ENCODE data around the gene AGMO.

Gene AGMO
- 0 reads per million in 2 donors for total RNA-seq

DNA sequence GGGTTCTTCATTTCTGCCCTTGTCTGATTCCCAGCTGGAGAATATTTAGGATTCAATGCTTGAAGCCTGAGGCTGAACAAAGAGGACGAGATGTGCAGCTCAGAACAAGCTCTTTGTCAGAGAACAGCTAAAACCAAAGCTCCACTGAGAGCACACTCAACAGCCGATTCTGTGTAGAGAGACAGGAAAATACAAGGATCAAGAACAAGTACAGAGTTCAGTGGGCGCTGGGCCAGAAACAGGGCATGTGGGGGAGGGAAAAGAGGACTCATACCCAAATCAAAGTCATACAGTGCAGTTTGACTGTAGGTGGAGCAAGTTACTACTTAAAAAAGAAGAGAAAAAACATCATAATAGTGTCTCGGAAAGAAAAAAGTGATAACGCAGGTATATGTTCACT is at the start of gene AGMO:
TSS of gene AGMO (minus strand) at position 181 of the 400 bp plus-strand sequence.
- no peak for DNase-seq

DNA sequence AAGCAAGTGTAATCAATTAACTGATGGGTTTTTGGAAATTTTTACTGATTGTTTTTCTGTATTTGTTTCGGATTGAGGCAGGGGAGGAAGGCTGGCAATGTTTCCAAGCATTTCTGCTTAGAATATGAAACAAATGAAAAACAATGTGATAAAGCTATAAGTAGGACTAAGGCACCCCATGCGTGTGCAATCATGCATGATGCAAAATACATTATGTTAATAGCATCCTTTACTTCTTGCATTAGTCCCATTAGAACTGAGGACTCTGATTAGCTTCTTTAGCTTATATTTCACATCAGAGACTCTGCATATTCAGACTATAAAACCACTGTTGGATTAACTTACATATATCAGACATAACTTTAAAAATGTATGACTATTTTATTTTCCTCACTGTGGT is 48.7 kb upstream of the AGMO start:
- no peak for DNase-seq

DNA sequence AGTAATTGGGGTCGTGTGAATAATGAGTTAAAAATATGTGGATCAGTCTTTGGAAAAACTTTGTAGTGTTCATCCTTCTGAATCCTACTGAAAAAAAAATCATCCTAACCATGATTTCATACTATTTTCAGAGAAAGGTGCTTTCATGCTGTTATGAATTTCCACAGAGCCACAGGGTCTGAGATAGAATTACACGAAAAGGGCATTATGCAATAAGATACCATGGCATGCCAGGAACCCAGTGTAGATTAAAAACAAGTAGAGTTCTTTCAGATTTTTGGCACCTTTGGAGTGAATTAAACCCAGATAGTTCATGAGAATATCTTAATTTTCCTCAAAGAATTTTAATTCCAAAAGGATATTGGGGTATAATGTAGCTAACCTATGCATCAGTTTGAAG is 47.5 kb upstream of the AGMO start:
- no peak for DNase-seq

DNA sequence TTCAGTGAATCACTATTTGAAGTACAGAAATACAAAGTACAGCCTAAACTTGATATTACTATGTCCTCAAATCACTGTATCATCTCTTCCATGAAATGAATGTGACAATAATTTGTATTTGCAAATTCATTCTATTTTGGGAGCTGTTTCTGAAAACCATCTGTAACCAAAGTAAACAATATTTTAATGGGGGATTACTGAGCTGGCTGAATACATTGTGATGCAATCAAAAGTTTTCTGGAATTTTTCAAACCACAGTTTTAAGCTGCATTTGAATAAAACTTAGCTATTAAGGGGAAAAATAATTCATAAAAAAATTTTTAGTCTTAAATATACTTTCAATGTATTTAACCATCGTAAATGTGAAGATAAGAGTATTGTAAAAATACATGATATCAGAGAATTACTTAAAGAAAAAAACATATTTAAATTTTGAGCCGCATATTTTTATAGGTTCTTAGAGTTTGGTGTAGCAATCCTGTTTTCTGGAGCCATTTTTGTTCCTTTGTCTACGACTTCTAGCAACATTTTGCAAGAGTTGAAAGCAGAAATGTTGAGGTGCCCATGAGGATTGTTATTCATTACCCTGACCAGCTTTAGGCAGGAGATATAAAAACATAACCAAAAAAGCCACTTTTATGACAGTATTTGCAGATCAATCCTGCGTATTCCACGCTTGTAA is 45.9 kb upstream of the AGMO start:
- DNase-seq, result no peak

DNA sequence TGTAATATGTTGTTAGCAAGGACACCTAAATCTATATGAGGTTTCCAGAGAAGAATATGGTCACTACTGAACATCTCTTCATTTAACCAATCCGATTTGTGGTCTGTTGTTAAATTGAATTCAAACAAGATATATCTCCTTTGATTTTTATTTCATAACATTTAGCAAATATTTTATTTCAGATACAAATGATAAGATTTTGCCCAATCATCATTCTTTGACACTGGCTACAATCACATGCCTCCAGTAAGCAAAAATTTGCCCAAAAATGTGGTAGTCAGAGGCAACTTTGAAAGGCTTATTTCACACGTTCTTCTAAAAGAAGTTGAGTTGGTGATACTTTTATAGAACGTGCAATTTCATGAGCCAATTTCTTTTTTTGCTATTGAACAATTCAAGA is 44.7 kb upstream of the AGMO start:
- no peak for DNase-seq

DNA sequence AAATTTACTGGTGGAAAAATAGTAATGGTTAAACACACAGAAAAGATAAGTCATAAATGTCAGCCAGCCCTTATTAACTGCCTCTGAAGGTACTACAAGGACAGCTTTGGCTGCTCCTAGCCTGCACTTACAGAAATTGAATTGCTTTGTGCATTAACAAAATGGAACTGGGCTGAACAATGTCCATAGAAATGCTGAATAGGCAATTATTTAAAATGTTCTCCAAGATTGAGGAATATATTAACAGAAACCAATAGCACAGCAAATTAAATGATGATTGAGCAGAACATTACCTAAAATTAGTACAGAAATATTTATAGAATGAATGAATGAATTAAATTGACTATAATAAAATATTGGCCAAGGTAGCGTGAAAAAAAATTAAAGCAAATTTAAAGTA is 42.4 kb upstream of the AGMO start:
- DNase-seq, result no peak

DNA sequence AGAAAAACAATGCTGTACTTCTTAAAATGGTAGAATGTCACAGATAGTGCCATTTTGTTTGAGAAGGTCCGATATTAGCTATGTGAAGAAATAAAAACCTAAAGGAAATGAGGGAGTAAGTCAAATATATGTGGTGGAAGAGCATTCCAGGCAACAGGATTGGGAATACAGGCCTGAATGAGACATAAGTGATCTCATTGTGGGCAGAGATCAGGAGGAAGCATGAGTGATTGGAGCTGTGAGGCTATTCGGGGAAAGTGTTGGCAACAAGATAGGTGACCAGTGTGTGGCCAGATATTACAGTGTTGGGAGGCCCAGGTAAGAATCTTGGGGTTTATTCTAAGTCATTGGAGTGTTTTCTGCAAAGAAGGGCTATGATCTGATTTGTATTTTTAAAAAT is 41.3 kb upstream of the AGMO start:
- DNase-seq, result no peak

DNA sequence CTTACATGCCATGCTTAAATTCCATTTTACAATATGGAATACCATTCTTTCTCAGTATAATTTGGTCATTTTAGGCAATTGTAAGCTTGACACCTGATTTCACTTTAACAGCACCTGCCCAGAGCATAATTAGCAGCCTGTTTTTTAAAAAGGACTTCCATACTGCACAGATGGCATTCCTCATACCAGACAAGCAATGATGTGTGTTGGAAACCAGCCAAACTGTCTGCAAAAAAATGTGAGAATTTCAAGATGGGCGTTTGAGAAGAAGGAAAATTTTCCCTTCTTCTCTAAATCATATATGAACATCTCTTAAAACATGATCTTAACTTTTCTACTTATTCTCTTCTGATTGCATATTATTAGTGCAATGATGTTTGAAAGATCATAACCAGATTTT is 40.4 kb upstream of the AGMO start:
- DNase-seq, result no peak

DNA sequence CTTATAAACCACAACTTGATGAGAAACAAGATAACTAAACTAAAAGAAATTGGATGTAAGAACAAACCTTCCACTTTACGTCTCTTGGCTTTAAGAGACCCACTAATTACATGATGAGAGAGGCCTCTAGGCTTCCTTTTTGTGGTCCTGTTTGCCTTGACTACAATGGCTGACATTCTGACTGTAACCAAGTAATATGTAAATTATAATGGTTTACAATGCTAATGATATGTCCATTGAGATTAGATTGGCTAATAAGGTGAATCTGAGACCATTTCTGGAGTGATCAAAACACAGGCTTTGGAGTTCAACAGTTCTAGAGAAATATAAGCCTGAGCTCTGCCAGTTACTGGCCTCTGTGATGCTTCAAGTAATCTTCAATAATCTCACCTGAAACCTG is 39.4 kb upstream of the AGMO start:
- no peak for DNase-seq

DNA sequence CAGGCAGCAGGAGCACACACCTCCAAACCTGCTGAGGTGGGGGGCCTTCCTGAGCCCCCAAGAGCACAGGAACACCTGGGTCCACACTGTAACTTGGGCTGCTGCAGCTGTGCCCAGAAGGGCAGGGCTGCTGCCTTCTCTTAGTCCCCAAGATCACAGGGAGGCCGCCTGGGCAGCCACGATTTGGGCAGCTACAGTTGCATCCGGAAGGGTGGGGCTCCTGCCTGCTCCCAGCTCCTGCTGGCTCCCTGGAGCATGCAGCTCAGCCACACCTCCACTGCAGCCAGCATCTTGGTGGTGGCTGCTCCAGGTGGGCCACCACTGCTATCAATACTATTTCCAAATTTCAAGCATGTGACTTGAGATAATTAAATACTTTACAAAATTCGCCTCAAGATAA is 38.5 kb upstream of the AGMO start:
- DNase-seq, result no peak

DNA sequence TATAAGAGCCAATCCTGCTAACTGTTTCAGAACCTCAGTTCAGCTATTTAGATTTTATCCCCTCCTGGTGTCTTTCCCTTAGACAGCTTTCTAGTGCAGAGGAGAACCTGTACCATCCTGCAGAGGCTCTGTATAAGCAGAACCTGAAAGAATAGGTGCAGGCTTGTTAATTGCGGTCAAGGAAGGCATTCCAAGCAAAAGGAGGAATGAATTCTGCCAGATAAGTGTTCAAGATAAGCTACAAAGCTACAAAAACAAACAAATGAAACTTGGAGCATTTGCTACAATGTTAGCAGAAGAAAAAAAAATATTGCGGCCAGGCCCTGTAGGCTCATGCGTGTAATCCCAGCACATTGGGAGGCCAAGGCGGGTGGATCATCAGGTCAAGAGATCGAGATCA is 32.6 kb upstream of the AGMO start:
- no peak for DNase-seq

DNA sequence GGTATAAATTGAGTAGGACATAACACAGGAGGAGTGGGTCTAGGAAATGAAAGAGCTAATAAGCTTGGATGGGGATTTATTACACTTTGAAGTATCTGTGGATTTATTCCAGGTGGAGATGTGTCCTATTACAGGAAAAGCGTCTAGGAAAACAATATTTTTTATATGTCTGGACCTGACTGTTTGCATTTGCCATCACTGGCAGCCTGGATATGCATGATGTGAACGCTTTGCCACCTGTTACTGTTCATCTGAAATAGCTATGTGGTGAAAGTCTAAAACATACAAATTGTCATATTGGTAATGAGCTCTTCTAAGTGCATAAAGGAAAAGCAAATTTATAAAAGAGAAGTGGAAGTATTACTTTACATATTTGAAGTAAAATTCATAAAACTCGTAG is 31.6 kb upstream of the AGMO start:
- DNase-seq, result no peak

DNA sequence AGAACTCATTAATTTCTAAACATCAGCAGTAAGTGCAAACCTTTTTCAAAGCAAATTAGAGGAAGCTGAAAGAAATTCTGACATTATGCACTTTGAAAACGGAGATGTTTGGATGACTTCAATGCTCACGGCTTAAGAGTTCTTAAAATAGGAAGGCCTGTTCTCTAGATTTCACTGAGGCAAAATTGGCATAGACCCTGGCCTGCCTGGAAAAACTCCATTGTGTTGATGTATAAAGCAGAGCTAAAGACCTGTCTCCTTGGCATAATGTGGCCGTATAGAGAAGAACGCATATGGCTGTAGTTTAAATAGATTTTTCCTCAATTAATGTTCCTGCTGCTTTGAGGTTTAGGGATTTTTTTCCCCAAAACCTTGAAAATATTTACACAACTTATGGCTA is 24.5 kb upstream of the AGMO start:
- no peak for DNase-seq

DNA sequence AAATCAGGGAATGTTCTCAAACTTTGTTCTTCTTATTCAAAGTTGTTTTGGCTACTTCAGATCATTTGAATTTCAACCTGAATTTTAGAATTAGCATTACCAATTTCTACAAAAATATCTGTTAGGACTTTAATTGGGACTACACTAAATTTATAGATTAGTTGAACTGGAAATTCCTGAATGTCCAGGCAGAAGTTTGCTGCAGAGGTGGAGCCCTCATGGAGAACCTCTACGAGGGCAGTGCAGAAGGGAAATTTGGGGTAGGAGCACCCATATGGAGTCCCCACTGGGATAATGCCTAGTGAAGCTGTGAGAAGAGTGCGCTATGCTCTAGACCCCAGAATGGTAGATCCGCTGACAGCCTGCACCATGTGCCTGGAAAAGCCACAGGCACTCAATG is 22.8 kb upstream of the AGMO start:
- no peak for DNase-seq

DNA sequence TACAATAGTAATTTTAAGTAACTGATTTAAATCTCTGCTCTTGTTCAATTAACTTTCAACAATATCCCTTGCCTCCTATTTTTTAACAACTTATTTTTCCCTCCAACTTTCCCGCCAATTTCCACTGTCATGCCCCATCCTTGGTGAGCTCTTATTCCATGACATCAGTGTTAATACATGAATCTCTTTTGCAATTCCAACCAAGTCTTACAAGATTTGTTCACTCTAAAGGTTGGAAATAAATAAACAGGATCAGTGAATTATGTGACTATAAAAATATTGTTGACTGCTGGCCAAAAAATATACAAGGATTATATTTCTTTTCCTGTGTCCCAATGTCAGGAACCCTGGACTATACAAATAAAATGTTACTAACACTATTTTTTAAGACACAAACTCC is 21.0 kb upstream of the AGMO start:
- DNase-seq, result no peak

DNA sequence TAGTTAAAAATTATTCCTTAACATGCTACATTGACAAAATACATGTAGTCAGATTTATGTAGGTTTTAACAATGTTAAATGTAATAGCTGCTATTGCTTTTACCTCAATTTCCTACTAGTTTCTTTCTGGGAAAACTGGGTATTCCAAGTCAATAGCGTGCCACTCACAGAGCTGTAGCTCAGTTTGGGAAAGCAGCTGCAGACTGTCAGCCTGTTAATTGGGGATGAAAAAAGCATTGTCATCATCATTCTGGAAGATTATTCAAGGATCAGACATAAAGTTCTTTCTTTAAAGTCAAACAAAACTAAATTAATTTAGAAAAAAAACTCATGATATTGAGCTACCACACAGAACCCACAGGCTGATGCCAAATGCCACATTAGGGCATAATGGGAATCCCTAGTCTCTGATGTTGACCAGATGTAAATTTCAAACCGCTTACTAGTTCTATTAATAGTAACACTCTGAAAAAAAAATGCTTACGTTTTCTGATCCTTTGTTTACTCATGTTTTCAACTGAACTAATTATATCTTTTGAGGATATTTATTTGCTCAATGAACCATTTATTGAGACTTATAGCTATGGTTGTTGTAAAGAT is 19.6 kb upstream of the AGMO start:
- no peak for DNase-seq

DNA sequence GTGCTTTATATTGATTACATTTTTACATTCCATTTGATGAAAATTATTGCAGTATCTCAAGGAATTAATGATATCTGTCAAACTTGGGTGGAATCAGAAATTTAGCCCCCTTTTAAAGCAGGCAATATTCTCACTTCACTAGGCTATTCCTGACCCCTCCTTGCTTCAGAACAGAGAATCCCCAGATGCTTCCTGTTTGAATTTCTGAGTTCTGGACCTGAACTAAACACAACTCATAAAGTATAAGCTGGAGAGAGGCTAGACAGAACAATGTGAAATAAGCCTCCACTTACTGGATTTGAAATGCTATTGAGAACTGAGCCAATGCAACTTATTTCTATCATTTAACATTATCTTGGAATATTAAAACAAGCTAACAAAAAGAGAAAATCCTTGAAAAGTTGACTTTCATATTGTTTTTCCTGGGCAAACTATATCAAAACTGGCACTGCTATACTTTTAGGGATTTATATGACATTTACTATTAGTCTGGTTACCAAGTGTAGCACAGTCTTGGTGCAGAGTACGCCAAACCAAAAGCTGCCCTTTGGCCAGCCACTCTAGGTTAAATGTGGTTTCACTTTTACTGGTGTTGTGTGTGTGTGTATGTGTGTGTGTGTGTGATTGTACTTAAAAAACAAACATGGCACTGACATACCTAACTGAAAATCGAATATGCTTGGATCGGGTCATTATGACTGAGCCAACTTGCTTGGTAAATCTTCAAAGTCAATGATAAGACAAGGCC is 19.0 kb upstream of the AGMO start:
- no peak for DNase-seq

DNA sequence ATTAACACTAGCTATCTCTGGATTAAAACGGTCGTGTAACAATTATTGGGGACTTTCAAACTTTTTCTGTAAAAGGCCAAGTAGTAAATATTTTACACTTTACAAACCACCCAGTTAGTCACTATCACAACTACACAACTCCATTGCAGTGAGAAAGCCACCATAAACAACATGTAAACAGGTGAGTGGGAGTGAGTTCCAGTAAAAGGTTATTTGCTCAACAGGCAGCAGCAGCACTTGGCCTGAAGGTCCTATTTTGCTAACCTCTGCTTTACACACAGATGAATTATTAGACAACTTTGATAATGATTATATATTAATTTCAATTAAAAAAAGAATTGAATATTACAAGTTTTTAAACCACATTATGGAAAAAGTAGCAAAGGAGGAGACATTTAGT is 15.8 kb upstream of the AGMO start:
- DNase-seq, result no peak

DNA sequence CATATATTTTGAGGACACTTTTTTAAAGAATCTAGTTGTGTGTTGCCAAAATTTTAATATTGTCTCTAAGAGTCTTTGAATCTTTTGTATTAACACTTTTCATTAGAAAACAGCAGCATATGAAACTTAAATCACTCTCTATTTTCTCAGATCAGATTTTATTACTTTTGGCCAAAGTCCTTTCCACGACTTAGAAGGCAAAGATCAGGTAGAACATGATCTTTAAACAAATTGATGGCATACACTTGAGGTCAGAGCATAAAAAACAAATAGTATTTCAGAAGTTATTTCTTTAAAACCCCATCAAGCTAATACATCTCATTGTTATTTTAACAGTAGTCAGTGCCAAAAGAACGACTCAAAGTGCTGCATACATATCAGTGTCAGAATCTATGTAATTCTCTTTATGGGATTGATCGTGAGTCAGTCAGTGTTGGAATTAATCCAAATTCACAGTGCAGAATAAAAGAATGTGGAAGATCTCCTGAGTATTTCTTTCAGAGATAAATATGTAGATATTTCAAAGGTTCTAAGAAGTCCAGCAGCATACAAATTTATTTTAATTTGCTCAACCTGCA is 9.6 kb upstream of the AGMO start:
- DNase-seq, result no peak

DNA sequence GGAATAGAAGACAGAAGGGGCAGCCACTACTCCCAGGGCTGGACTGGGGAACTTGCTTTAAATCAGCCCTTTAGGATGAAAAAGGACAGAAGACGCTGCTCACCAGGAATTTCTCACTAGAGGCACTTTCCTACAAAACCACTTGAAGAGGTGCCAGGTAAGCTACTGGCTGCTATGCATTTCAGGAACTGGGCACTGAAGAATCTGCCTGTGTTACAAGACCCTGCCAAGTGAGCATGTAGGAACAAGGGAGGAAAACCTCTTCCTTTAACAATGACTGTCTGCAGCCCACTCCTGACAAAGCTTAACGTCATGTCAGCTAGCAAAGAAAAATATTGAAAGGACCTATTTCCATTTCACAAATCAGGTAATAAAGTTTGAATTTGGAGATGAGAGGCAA is 5.8 kb upstream of the AGMO start:
- no peak for DNase-seq

DNA sequence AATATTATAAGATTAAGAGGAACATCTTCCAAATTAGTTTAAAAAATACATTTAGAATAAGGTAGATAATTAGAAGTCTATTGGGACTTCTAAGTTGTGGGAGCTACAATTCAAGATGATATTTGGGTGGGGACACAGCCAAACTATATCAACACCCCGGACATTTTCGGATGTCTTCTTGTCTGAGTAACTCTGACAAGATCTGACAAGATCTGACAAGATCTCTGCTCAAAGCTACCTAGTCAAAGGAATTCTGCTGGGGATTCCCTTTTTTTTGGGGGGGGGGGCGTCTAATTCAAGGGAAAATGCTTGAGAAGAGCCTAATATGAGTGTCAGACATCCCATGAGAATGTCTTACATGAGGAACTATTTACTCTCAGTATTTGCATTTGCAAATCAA is 5.2 kb upstream of the AGMO start:
- no peak for DNase-seq

DNA sequence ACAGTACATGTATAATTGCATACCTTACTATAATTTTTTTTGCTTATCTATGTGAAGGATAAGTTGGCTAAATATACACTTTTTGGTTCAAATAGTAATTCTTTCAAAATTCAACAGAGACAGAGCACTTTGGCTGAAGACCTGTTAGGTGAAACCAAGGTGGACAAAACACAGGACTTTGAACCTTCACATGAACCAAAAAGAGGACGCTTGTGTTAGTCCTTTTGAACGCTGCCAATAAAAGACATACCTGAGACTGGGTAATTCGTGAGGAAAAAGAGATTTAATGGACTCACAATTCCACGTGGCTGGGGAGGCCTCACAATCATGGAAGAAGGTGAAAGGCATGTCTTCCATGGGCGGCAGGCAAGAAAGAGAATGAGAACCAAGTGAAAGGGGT is 4.7 kb upstream of the AGMO start:
- DNase-seq, result no peak

DNA sequence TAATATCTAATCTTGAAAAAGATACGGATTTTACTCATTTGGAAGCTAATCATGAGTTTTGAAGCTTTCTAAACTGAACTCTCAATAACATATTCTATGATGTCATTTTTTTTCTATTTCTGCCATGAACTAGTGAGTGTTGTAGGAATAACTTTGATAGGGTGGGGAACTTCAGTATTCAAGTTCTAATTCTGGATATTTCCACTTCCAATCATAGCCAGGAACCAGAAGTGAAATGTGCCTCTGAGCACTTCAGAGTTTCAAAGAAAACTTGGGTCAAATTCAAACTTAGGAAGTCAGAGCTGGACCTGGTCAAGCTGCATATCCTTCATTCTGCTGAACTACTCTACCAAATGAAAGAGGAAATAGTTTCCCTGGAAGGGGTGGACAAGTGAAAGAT is 847 bp downstream of the AGMO start:
- no peak for DNase-seq

DNA sequence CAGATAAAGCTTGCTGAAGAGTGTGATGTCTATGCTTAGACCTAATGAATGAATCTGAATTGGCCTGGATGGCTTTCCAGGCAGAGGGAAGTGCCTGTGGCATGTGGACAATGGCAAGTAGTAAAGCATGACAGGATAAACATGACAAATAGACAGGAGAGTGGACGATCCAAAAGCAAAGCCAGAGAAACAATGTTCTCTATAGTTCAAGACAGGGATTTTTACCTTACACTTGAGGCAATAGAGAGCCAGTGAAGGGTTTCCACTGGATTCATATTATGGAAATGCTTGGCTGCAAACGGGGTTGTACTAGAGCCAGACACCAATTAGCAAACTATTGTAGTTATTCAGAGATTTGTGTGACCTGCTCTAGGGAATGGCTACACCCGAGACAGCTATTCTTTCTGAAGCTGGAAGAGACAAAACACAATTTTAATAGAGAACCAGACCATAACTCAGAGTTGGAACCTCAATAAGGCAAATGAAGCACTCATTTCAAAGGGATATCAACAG is 2.3 kb downstream of the AGMO start:
- DNase-seq, result no peak
